ENCODE results near the gene BIRC5.
A peak's percentile ranks its signal among the peaks of the same experiment; 100 is the strongest.

- TF ChIP-seq POLR2A (IDR thresholded peaks at IDR 0.05; ENCODE audit: low read depth, low read length): peak; percentile 89
- TF ChIP-seq POLR2AphosphoS5 (IDR thresholded peaks at IDR 0.05; ENCODE audit: low read depth, low read length): peak; percentile 75
- TF ChIP-seq TAF1 (IDR thresholded peaks at IDR 0.05; ENCODE audit: low read depth, low read length): 0 out of 2 replicates have a peak, but pooled peaks have one; percentile 42
- TF ChIP-seq SPI1 (IDR thresholded peaks at IDR 0.05; ENCODE audit: low read depth, low read length): no peak
- TF ChIP-seq POU2F2 (IDR thresholded peaks at IDR 0.05; ENCODE audit: low read depth, low read length): no peak
- TF ChIP-seq PAX5 (IDR thresholded peaks at IDR 0.05; ENCODE audit: insufficient read depth, low read length, severe bottlenecking): no peak
Observed at GRCh38 chr17:78186692-78187595, 27.1 kb upstream of the BIRC5 start, which contains the start of the genes AFMID and TK1.
